ENCODE results near the gene KRTAP4-7.

Gene KRTAP4-7

DNA sequence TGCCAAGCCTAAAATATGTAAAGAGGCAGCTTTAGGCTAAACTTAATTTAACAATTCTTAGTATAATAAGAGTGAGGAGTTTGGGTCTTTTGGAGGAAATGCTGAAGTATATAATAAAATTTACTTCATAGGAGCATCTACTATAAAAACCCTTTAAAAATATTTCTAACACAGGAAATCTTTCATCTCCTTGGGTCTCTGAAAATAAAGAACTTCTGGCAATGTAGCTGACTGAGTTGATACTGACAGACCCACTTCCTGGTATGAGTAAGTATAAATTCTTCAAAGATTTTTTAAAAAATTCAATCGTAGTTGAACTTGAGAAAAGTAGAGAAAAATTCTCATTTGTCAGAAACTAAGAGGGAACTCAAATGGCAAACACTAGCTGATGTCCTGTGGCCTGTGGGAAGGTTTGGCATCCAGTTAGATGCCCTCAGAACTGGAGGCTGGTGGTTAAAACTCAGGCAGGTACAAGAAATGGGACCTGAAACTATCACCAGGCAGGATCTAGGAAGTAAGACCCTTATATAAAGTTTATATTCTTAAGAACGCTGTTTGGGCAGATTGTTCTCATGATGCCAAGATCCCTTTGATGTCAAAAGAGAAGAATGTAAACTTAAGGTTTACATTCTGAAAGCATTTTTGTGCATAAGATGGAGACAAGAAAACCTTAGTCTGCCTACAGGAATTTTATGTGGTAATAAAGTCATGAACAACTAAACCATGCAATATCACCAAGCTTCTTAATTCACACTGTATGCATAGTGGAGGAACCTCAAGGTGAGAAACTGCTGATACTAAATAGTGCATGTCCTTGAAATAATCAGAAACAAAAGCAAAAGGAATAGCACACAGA lies 50.2 kb downstream of the KRTAP4-7 start:
- Mint-ChIP-seq H3K36me3 (peaks cover 5% of the 10 kb centered on the region), H3K9me3 (peaks cover 11% of the 10 kb centered on the region), H3K27me3 (peaks cover 5% of the 10 kb centered on the region), H3K4me3 (no peak overlapping the region), H3K4me1 (peaks cover 9% of the 10 kb centered on the region), H3K27ac (no peak overlapping the region)
- DNase-seq (ENCODE audit: low spot score in 2 of 2) (no peak), ATAC-seq (ENCODE audit: low read depth) (no peak)

All from memory B cell (primary cell).